Erythroblast (primary cell): ENCODE measurements around the gene TMEM203.

Experiments
- GATA1 ChIP-seq: IDR thresholded peaks from 2 replicates; pipeline ENCODE4 v1.6.1; 2011; ENCODE audit warnings: low read depth, mild to moderate bottlenecking, control low read depth, low read length, moderate library complexity
- POLR2A ChIP-seq: IDR thresholded peaks from 2 replicates; pipeline ENCODE4 v1.6.1; 2011; ENCODE audit warnings: mild to moderate bottlenecking, low read length

- TF ChIP-seq GATA1 (no peak), POLR2A (no peak)
Measured at GRCh38 chr9:137230705-137231371, 25.4 kb upstream of the TMEM203 start, which contains the start of gene SLC34A3.
